ENCODE results near the gene THAP10.
A peak's percentile ranks its signal among the peaks of the same experiment; 100 is the strongest.
"Not testable (repeated sequence)": the region's sequence is repeated elsewhere in the genome, so short reads cannot be mapped to it uniquely, and the experiment has no call there.

THAP10 gene

DNA sequence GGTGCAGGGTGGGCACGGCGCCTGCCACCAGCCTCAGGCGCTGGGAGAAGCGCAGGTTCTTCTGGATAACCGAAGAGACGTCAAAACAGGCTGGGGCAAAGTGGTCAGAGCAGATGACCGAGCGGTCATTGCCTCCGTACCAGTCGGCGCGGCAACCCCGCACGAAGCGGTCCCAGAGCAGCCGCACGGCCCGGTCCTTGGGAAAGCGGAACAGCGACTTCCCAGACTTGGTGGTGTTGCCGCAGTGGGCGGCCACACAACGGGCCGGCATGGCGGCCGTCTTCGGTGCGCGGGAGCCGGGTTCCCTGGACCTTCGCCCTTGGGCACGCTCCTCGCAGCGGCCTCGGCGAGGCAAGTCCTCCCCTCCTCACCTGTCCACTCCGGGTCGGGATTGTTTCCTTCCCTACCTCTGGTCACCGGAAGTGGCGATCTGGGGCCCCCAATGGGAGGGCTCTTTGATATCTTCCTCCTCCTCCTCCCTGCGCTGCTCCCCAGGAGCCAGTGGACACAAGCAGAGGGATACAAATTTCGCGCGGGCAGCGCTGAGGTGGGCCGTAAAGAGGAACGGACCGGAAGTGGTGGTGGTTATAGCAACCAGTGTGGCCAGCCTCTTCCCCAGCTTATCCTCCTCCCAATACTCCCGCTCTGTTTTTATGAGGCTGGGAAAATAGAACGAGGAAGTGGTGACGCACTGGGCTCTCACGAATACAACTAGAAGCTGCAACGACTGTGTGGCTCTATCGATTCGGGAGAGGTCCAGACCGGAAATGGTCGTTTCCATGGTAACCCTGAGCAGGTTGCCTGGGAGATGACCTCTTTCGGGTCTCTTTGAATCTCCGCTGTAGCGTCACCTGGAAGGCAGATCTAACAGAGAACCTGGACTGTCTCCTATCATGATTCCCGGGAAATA lies at the start of gene THAP10, which contains the start of gene LRRC49:
THAP10 (minus strand) TSS at position 432 of the 910 bp plus-strand sequence; CDS start at position 271, 161 bp downstream.
LRRC49 (plus strand) TSS at position 825 of the 910 bp plus-strand sequence; CDS start at position 894, 69 bp downstream.
- DNase-seq (ENCODE audit: low spot score) = peak; percentile 41

DNA sequence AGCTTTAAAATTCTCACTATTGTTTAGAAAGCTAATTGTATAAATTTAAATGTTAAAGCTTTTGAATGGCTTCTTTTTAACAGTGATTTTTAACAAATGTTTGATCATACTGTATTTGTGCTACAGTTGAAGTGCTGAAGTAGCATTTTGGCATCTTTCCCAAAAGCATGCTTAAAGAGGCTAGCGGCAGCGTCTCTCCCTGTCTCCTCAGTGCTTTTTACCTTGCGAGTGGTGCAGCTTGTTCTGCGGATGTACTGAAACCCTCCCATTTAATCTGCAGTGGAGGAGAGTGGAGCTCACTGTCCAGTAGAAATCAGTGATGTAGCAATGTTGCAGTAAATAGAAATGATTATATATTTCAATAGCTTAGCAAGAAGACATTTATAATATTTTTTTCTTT lies 44.1 kb upstream of the THAP10 start:
- DNase-seq (ENCODE audit: low spot score) = no peak

DNA sequence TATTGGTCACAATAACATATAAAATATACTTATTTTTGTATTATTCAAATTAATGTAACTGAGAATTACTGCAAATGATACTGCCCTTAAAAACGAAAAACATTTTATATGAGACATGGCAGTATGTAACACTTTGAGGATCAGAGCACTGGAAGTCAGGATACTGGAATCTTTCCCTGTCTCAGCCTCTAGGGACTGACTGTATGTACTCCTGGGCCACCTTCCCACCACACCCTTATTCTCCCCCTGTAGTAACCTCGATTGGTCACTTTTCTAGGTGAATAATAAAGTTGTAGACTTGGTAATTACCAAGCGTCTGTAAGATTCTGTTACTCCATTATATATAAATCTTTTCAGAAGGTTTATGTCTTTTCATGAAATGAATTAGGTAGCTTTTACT lies 43.4 kb upstream of the THAP10 start:
- DNase-seq (ENCODE audit: low spot score) = no peak

DNA sequence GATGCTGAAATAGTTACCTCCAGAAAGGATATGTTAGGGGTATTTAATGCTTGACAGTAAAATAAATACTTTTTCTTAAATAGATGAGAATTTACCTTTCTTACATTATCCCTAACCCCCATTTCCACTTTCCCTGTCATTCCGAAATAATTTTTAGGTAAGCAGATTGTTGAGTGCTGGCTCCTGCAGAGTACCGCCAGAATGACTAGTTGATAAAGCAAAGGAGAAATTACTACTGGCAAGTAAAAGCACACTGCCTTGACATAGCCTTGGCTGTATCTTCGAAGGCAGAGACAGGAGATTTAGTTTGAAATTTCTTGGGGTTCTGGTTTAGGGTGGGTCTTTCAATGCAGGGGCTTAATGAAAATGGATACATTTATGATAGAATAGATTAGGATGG lies 41.2 kb upstream of the THAP10 start:
- DNase-seq (ENCODE audit: low spot score) = no peak

DNA sequence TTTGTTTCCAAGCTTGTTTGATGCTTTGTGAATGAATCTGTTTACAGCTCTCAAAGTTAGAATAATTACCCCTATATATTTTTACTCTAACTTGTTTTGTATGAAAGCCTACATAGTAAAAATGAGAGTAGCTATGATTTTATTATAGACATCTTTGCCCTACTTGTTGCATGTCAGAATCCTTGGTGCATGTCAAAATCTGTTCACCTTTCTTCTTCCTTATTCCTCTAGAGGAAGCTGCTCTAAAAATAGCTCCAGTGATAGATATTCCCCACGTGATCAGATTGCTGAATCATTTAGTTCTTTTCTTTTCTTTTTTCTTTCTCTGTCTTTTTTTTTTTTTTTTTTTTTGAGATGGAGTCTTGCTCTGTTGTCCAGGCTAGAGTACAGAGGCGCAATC lies 40.2 kb upstream of the THAP10 start:
- no peak for DNase-seq (ENCODE audit: low spot score)

DNA sequence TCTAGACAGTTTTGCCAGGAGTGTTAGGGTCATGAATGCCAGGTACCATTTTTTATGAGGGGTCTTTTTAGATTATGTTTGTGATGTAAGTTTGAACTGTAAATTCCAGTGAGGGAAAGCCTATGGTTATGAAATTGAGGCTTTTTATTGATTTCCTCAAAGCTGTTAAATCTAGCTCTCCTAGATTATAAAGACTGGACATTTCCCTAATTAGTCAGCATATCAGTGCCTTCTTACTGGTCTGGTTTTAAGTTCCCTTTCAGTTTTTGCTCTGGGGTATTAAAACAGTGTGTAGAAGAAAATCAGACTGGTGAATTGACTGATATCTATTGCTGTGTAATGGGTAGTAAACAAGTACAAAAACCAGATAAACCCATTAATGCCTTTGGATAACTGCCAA lies 39.6 kb upstream of the THAP10 start:
- DNase-seq (ENCODE audit: low spot score) = no peak

DNA sequence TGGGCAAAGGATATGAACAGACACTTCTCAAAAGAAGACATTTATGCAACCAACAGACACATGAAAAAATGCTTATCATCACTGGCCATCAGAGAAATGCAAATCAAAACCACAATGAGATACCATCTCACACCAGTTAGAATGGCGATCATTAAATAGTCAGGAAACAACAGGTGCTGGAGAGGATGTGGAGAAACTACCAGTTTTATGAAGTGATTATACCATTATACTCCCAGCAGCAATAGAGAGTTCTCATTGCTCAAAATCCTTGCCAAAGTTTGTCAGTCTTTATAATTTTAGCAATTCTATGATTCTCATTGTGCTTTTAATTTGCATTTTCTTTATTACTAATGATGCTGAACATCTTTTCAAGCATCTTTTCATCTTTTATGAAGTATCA lies 34.7 kb upstream of the THAP10 start:
- not testable (repeated sequence) for DNase-seq (ENCODE audit: low spot score)

DNA sequence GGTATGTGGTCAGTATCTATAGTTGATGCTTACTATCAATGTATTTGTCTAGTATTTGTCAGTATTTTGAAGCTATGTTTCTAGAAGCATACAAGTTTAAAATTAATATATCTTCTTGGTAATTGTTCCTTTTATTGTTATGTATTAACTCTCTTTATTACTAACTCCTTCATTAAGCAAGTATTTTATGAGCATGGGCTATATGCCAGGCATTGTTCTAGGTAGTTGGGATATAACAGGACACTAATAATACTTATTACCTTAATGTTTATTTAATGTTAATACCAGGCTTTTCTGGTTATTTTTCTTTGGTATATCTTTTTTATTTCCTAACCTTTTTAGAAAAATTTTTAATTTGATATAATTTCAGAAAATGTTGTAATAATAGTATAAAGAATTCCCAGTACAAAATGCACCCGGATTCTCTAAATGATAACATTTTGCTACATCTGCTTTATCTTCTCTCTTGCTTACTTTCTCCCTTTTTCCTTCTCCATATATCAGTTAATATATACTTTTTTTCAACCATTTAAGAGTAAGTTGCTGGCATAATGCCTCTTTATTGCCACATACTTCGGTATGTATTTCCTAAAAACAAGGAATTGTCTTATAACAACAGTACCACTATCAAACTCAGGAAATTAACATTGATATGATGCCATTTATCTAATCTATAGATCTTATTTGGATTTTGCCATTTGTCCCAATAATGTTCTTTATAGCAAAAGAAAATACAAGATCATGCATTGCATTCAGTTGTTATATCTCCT lies 31.3 kb upstream of the THAP10 start:
- no peak for DNase-seq (ENCODE audit: low spot score)

DNA sequence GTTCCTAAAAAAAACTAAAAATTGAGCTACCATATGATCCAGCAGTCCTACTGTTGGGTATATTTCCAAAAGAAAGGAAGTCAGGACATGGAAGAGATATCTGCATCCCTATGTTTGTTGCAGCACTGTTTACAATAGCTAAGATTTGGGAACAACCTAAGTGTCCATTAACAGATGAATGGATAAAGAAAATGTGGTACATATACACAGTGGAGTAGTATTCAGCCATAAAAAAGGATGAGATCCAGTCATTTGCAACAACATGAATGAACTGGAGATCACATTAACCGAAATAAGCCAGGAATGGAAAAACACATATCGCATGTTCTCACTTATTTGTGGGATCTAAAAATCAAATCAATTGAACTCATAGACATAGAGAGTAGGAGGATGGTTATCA lies 29.9 kb upstream of the THAP10 start:
- DNase-seq (ENCODE audit: low spot score) = no peak

DNA sequence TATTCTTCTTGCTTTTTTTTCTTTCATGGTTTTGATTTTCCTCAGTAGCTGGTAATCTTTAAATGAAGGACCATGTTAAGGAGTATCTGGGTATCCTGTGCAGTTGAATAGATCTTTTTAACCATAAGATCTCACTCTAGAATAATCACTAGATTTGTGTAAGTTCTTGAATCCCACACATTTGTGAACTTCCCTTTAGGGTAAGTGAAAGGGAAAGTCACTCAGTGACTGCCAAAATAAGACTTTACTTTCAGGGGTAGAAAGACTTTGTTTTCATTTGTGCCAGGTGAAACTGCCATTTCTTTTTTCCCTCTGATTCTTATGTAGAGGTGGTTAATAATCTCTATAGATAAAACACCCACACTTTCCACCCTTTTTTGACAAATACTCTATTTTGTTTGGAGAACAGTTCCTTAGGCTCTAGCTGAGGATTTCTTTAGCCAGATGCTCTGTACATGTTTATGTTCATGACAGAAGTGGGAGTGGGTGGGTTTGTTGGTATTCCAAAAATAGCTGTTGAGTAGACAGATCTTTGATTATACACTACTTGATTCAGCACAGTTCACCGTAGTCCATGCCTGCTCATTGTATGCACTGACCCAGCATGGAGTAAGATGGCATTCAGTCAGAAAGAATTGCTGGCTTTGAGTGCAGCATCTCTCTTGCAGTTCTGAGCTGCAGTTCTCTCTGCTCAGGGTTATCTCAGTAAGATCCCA lies 28.9 kb upstream of the THAP10 start:
- DNase-seq (ENCODE audit: low spot score) = no peak

DNA sequence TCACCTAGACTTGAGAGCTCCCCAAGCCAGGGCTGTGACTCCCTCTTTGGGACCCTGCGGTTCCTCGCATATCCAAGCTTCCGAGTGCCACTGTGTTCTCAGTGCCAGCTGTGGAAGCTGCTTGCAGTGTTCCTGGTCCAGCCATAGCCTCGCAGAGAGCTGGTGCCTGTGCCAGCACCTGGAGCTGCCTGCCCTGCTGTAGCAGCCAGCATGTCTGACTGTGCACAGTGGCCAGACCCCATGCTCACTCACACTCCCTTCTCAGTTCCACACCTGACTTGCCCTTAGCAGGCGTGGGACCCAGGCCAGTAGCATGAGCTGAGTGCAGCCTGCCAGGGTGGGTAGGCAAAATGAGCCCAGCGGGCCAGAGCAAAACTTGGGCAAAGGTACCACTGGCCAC lies 25.7 kb upstream of the THAP10 start:
- no peak for DNase-seq (ENCODE audit: low spot score)

DNA sequence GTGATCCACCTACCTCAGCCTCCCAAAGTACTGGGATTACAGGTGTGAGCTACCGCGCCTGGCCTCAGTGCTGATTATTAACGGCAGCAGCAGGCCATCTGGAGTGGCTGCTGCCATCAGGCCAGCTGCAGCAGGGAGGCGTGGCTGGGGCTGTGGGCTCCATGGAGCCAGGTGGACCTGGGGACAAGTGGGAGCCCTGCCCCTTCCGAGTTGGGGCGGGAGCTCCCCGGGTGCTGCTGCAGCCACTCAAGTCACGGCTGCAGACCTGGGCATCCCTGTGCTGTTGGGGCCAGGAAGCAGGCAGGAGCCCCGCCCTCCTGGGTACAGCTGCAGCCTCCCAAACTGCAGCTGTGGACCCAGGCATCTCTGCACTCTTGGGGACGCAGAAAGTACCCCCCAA lies 24.3 kb upstream of the THAP10 start:
- DNase-seq (ENCODE audit: low spot score) = no peak

DNA sequence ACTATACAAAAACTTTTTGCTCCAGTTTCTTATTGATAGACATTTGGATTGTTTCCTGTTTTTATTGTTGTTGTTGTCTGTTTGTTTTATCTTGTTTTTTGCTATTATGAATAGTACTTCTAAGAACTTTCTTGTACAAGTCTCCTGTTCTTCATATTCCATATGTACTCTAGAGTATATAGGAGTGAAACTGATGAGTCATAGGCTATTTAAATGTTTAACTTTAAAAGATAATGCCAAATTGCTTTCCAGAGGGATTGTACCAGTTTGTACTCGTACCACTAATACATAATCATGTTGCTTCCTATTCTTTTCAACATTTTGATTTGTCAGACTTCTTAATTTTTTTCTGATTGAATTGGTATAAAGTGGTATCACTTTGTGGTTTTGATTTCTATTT lies 20.0 kb upstream of the THAP10 start:
- no peak for DNase-seq (ENCODE audit: low spot score)

DNA sequence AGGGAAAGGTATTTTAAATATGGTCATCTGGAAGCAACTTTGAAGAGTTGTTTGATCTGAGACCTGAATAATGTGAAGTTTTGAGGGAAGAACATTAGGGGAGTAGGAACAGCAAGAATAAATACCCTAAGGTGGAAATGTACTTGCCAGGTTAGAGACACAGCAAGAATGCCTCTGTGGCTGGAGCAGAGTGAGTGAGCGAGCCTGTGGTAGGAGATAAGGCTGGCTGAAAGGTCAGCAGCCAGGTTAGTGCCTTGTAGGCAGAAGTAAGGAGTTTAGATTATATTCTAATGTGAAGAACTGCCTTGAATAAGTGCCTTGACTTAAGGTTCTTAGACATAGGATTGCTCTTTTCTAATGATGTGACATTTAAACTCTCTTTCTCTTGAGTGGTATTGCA lies 18.7 kb upstream of the THAP10 start:
- DNase-seq (ENCODE audit: low spot score) = no peak

DNA sequence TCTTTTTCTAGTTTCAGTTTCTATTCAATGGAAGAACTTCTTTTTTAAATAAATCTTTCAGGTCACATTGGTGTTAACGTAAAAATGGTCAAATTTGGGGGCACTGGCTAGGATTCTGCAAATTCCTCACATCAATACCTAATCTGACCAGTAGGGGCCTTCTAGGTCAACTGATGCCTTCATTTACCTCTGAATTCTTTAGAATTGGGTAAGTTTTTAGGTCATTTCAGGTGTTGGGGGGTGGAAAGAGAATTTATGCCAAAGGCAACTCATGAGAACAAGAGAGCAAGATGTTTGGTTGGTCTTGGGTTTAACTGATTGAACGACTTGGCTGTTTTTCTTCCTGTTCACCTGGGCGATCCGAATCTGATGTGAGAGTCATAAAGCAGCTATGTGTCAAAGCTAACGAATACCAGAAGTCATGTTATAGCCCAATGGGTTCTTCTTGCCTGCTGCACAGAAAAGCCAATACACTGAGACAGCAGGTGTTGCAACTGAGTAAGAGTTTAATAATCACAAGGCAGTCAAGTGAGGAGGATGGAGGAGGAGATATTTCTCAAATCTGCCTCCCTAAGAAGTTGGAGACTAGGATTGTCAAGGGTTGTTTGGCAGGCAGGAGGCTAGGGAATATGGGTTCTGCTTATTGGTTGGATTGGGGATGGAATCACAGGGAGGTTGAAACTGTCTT lies 15.7 kb upstream of the THAP10 start:
- DNase-seq (ENCODE audit: low spot score) = no peak

DNA sequence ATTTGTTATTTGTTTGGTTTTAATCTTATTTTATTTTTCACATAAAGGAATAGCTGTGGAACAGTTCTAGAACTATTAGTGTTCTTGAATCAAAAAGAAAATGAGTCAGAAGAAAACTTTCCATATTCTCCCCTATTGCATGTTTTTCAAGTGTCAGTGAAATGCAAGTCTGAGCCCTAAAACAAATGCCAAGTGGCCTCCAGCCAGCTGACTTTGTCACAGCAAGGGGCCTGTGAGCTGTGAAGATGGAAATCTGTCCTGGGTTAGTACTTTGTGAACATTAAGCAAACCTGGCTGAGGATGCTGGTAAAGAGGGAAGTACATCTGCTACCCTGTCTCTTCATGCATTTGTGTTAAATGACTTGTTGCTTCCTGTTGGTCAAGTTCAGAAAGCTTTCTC lies 14.6 kb upstream of the THAP10 start:
- no peak for DNase-seq (ENCODE audit: low spot score)

DNA sequence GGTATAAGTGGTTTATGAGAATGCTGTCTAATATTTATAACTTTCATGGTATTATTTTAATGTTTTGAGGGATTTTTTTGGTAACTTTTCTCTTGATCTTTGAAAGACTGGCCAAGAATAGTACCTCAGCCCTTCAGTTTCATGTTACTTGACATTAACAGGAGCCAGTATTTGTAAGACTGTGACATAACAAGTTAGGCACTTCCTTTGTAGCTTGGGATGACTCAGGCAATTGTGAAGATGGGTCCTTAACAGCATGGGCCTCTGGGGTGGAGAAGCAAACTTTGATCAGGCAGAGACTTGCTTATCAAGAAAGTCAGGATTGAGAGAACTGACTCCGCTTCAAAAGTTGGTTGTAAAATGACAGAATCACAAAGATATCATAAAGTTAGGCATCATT lies 9.9 kb upstream of the THAP10 start:
- no peak for DNase-seq (ENCODE audit: low spot score)

DNA sequence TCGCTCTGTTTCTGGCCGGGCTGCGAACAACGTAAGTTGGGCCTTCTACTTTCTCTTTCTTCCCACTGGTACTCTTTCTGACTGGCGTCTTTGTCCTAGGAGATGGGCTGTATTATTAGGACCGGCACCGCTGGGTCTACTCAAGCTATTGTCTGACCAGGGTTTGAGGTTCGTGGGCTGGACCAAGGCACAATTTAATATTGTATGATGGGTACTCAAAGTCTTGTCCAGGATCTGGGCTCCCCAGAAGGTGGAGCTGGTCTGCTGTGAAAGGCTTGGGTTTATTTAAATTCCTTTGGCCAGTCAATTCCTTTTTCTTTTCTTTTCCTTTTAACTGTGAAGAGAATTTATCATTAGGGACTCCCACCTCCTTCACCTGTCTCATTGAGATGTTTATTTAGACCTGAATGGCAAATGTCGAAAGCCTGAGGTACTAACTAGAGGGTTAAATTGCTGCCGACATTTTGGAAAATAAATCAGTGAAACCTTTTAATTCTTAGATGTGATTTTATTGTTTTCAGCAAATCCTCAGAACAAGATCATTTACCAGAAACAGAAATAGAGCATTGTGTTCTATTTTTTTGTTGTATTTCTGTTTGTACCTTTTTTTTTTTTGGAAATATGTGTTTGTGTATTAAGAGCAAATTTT lies 803 bp upstream of the THAP10 start:
- DNase-seq (ENCODE audit: low spot score) = no peak

DNA sequence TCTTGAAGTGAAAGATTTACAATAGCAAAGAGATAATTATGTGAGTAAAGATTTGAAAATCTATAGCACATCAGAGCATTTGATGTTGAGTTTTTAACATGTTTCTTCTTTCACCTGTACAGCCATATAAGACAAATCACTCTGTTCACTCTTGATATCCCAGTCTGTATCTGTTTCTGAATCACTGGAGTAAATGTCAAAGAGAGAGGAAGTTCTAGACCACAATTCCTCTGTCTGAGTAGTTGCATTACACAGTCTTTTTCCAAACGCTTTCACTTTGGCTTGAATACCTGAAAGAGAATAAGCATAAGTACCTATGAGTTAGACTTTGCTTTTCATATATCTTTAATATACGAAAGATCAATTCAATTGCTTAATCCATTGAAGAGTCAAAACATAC lies 9.9 kb downstream of the THAP10 start:
- DNase-seq (ENCODE audit: low spot score) = no peak

DNA sequence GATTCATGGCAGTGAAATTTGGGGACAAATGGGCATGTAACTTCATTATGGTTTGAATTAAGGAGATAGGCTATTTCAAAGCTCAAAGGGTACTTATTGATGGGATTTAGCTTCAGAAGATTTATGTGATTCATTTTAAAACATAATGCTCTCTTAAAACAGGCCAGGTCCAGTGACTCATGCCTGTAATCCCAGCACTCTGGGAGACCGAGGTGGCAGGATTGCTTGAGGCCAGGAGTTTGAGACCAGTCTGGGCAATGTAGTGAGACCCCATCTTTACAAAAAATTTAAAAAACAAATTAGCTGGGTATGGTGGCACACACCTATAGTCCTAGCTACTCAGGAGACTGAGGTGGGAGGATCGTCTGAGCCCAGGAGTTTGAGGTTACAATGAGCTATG lies 11.5 kb downstream of the THAP10 start:
- no peak for DNase-seq (ENCODE audit: low spot score)

DNA sequence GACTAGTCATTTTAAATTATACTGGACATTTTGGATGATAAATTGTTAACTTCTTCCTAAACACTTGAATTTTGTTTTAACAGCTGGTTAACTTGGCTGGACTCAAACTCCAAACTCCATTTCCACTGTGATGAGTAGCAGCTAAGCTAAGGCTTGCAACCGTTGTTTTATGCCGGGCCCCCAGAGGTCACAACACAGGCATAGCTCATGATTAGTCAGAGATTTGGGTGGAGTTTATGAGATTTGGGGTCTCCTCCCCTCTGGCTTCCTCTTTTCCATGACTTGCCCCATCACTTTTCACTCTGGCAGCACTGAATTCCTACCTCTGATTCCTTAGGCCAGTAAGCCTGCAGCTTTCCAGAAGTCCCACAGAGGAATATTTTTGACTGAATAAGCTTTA lies 12.8 kb downstream of the THAP10 start:
- DNase-seq (ENCODE audit: low spot score) = no peak
